ENCODE data around the gene ACSS1.

DNA sequence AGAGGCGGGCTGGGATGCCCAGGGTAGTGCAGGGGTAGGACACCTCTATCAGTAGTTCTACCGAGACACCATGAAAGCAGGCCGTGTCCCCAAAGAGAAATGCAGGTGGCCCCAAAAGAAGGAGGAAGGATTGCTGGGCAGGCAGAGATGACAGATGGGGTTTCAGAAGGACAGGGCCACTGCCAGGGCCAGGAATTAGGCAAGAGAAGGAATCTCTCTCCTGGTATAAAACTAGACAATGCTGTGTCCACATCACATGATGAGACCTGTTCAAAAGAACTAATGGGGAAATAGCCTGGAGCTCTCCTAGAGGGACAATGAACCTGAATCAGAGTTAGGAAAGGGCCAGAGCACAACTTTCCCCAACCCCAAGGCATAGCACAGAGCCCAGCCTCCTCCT is 45.6 kb upstream of the ACSS1 start:
- TF ChIP-seq, protein P1, sequence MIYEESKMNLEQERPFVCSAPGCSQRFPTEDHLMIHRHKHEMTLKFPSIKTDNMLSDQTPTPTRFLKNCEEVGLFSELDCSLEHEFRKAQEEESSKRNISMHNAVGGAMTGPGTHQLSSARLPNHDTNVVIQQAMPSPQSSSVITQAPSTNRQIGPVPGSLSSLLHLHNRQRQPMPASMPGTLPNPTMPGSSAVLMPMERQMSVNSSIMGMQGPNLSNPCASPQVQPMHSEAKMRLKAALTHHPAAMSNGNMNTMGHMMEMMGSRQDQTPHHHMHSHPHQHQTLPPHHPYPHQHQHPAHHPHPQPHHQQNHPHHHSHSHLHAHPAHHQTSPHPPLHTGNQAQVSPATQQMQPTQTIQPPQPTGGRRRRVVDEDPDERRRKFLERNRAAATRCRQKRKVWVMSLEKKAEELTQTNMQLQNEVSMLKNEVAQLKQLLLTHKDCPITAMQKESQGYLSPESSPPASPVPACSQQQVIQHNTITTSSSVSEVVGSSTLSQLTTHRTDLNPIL (CRISPR knock-in tag; IDR thresholded peaks at IDR 0.05; ENCODE audit: low read depth), result no peak
- TF ChIP-seq ZFP3 (CRISPR knock-in tag; IDR thresholded peaks at IDR 0.05) (no peak), RARB (CRISPR knock-in tag; IDR thresholded peaks at IDR 0.05) (no peak), ZNF8 (CRISPR knock-in tag; IDR thresholded peaks at IDR 0.05) (no peak), CSDC2 (CRISPR knock-in tag; IDR thresholded peaks at IDR 0.05) (no peak), TSHZ2 (CRISPR knock-in tag; IDR thresholded peaks at IDR 0.05) (no peak), ARNTL (CRISPR knock-in tag; IDR thresholded peaks at IDR 0.05; ENCODE audit: borderline replicate concordance, low read depth) (no peak), TOX (CRISPR knock-in tag; IDR thresholded peaks at IDR 0.05; ENCODE audit: borderline replicate concordance) (no peak)

Data from SK-N-SH treated with all-trans-retinoic acid at 6 μM for 48 hours (cell line).